Spleen (tissue), 7 donors: ENCODE data around the gene LSM14A.

ENCODE experiments used
- CTCF ChIP-seq, 11 experiments: fragments of 200-600 bp in 7 of 11; fragments of 450-650 bp in 4 of 11; sonication (generic) in 4 of 11; IDR thresholded peaks in 8 of 11; conservative IDR thresholded peaks in 3 of 11; 1 replicate in 7 of 11; 2 replicates in 4 of 11; pipeline versions ENCODE4 v1.4.0 to v1.8.0; 2016 to 2021; ENCODE audit warnings: antibody characterized with exemption in 11 of 11, inconsistent platforms in 4 of 11, mild to moderate bottlenecking in 1 of 11
- POLR2A ChIP-seq, 3 donors: fragments of 450-650 bp; IDR thresholded peaks; one replicate each; pipeline ENCODE4 v1.5.1; 2017; ENCODE audit warnings: antibody characterized with exemption in 3 of 3, mild to moderate bottlenecking in 1 of 3
- POLR2AphosphoS5 ChIP-seq, 3 donors: sonication (generic); formaldehyde crosslinking; IDR thresholded peaks; one replicate each; pipeline ENCODE4 v1.5.1; 2017; ENCODE audit warnings: antibody characterized with exemption in 3 of 3
- donor health status: DM: no; HTN: no; CAD: no; lungs with moderate emphysema.
- donor health status: DM: no; HTN: no; CAD: no.
- donor health status: DM: no; HTN: no; CAD: no.

GRCh38 chr19:34255546-34255945 is 83.2 kb downstream of the LSM14A start:
- TF ChIP-seq CTCF (IDR thresholded peaks at IDR 0.05 in 8 of 11, conservative IDR thresholded peaks at IDR 0.05 in 3 of 11) (no peak), POLR2A (IDR thresholded peaks at IDR 0.05) (no peak), POLR2AphosphoS5 (IDR thresholded peaks at IDR 0.05) (no peak)
